ENCODE data around the gene PLSCR5. TPM values are rescaled to one million over a fixed set of nuclear protein-coding genes. Genes with fewer than 3 reads are reported as not detected.

Gene PLSCR5
- total and polyA plus RNA-seq, 2 donors (not counting 3 experiments of a cell fraction or from before 2014, with no cell fraction given), result not detected

- Histone ChIP-seq H3K9me1 (replicated peaks; ENCODE audit: control insufficient read depth, extremely low read depth, insufficient read depth, low read length) (no peaks in the 10 kb centered on the region), H3K9me3 (replicated peaks; ENCODE audit: control insufficient read depth, insufficient read depth, low read length) (no peaks in the 10 kb centered on the region), H3K4me3 (replicated peaks in 1 of 3; ENCODE audit: insufficient read depth in 1 of 3, low read depth in 1 of 3, low read length in 3 of 3) (no peak overlapping the region), H3K36me3 (ENCODE audit: control insufficient read depth in 2 of 2, extremely low read depth in 1 of 2, insufficient read depth in 2 of 2, low read length in 2 of 2) (no peaks in the 10 kb centered on the region), H3K27ac (ENCODE audit: insufficient read depth, low read depth, low read length) (no peak overlapping the region), H3K4me2 (ENCODE audit: insufficient read depth, low read length) (no peak overlapping the region), H3K79me2 (ENCODE audit: control insufficient read depth, insufficient read depth, low read length) (no peaks in the 10 kb centered on the region), H2AFZ (ENCODE audit: low read depth, low read length) (no peak overlapping the region), H3K4me1 (ENCODE audit: control insufficient read depth, extremely low read depth, insufficient read depth, low read length) (no peaks in the 10 kb centered on the region), H3K27me3 (ENCODE audit: control insufficient read depth in 2 of 2, insufficient read depth in 2 of 2, low read length in 2 of 2) (no peaks in the 10 kb centered on the region), H3K9ac (replicated peaks; ENCODE audit: extremely low read depth, insufficient read depth, low read length) (no peak overlapping the region), H4K20me1 (replicated peaks; ENCODE audit: control insufficient read depth, extremely low read depth, insufficient read depth, low read length) (no peaks in the 10 kb centered on the region)
- dilution Hi-C loops (cut with MboI; ENCODE audit: extremely low pct_ligation_motif_present, low sequenced_read_pairs) (no loop called here), intact Hi-C loops (cut with micrococcal nuclease) (no loop called here)
- FAIRE-seq, result no peak
- POLR2A ChIA-PET, result no interaction called here
- TF ChIP-seq POLR2A (IDR thresholded peaks at IDR 0.05; ENCODE audit: low read depth, low read length), result no peak
- TF ChIP-seq JUN (IDR thresholded peaks at IDR 0.05; ENCODE audit: borderline replicate concordance, insufficient read depth, insufficient read length, low read depth), result no peak
- no peak for TF ChIP-seq EZH2 (IDR thresholded peaks at IDR 0.05; ENCODE audit: borderline replicate concordance, low read depth, low read length, severe bottlenecking)
- TF ChIP-seq POLR2AphosphoS5 (IDR thresholded peaks at IDR 0.05; ENCODE audit: insufficient read depth, low read depth, low read length), result no peak
- TF ChIP-seq MYC (IDR thresholded peaks at IDR 0.05; ENCODE audit: low read depth, low read length), result no peak
- TF ChIP-seq FOS (IDR thresholded peaks at IDR 0.05; ENCODE audit: borderline replicate concordance, insufficient read depth, low read length), result no peak
- no peak for TF ChIP-seq MAX (IDR thresholded peaks at IDR 0.05; ENCODE audit: insufficient read depth, insufficient read length)
- TF ChIP-seq GATA2 (IDR thresholded peaks at IDR 0.05; ENCODE audit: insufficient read depth, insufficient read length, low read depth, low read length), result no peak
- TF ChIP-seq CTCF (IDR thresholded peaks at IDR 0.05; ENCODE audit: extremely low read depth in 1 of 2, insufficient read depth in 1 of 2, low read depth in 1 of 2, low read length in 2 of 2), result no peak
- BruUV-seq (replicated peaks), result no TSS peak
- DNase-seq (ENCODE audit: low read depth, low spot score), result no peak
- CTCF ChIA-PET, result interaction anchor here (0.6 to 1.8 kb wide), 3 partner anchors 15 to 27 kb away, joined by 3 to 7 read pairs (median 5); no protein-coding TSS in a partner anchor
Observed at GRCh38 chr3:146612015-146612414, 6.9 kb upstream of the PLSCR5 start.

Data from endothelial cell of umbilical vein (primary cell).